ENCODE data around the gene EDAR.

- no peak for TF ChIP-seq POLR2A (IDR thresholded peaks at IDR 0.05)
- no peak for TF ChIP-seq CTCF (IDR thresholded peaks at IDR 0.05 in 4 of 5, conservative IDR thresholded peaks at IDR 0.05 in 1 of 5)
These were observed 65.9 kb downstream of the EDAR start for GRCh38 chr2:108923019-108923700.

Data from gastrocnemius medialis (tissue), 4 donors.